Liver (tissue), 9 donors: ENCODE measurements around the gene SLBP. TPM values are rescaled to one million over a fixed set of nuclear protein-coding genes. Genes with fewer than 3 reads are reported as not detected.
A peak's percentile ranks its signal among the peaks of the same experiment; 100 is the strongest.

ENCODE experiments used
- DNase-seq: peaks from one replicate; pipeline ENCODE4 v3.0.0-alpha.2; 2017; ENCODE audit warnings: low spot score
- H3K27ac ChIP-seq, 2 donors: one replicate each; pipeline ENCODE4 v1.7.0; 2013; ENCODE audit warnings: inconsistent platforms in 2 of 2, low read length in 2 of 2, control low read depth in 1 of 2, low read depth in 1 of 2, mild to moderate bottlenecking in 1 of 2
- H3K27me3 ChIP-seq, 4 donors: one replicate each; pipeline versions ENCODE4 v1.6.1 to v1.7.0; 2013; ENCODE audit warnings: low read length in 3 of 4, inconsistent platforms in 1 of 4, mild to moderate bottlenecking in 1 of 4, moderate library complexity in 1 of 4; ENCODE audit not compliant: control insufficient read depth in 4 of 4, insufficient read depth in 4 of 4
- H3K36me3 ChIP-seq, 4 donors: one replicate each; pipeline versions ENCODE4 v1.6.1 to v1.7.0; 2013; ENCODE audit warnings: low read length in 3 of 4, mild to moderate bottlenecking in 3 of 4, low read depth in 1 of 4, moderate library complexity in 1 of 4; ENCODE audit not compliant: control insufficient read depth in 4 of 4, insufficient read depth in 3 of 4
- H3K4me1 ChIP-seq, 4 donors: one replicate each; pipeline versions ENCODE4 v1.6.1 to v1.7.0; 2013; ENCODE audit warnings: low read length in 3 of 4, mild to moderate bottlenecking in 3 of 4, moderate library complexity in 1 of 4; ENCODE audit not compliant: control insufficient read depth in 4 of 4, insufficient read depth in 4 of 4
- H3K4me3 ChIP-seq, 3 donors: one replicate each; pipeline versions ENCODE4 v1.6.1 to v1.7.0; 2013; ENCODE audit warnings: low read length in 3 of 3, control low read depth in 1 of 3, low read depth in 1 of 3, mild to moderate bottlenecking in 1 of 3
- H3K9ac ChIP-seq, 2 donors: one replicate each; pipeline ENCODE4 v1.7.0; 2013; ENCODE audit warnings: low read length in 2 of 2, mild to moderate bottlenecking in 2 of 2, moderate library complexity in 2 of 2, control low read depth in 1 of 2, low read depth in 1 of 2
- H3K9me3 ChIP-seq, 4 donors: one replicate each; pipeline versions ENCODE4 v1.6.1 to v1.7.0; 2013; ENCODE audit warnings: low read length in 3 of 4; ENCODE audit not compliant: control insufficient read depth in 4 of 4
- EGR1 ChIP-seq, 2 donors: IDR thresholded peaks; 2 replicates each; pipeline ENCODE4 v1.6.1; 2016 to 2018; ENCODE audit warnings: antibody characterized with exemption in 2 of 2, low read depth in 2 of 2
- FOXA1 ChIP-seq: IDR thresholded peaks from 2 replicates; pipeline ENCODE4 v1.6.1; 2016; ENCODE audit warnings: antibody characterized with exemption
- FOXA2 ChIP-seq: IDR thresholded peaks from 2 replicates; pipeline ENCODE4 v1.6.1; 2016; ENCODE audit warnings: antibody characterized with exemption
- GABPA ChIP-seq, 2 donors: IDR thresholded peaks in 1 of 2; conservative IDR thresholded peaks in 1 of 2; 2 replicates each; pipeline ENCODE4 v1.6.1; 2016; ENCODE audit warnings: antibody characterized with exemption in 2 of 2, mild to moderate bottlenecking in 1 of 2, moderate library complexity in 1 of 2
- HNF4A ChIP-seq, 2 donors: conservative IDR thresholded peaks; 2 replicates each; pipeline ENCODE4 v1.6.1; 2016; ENCODE audit warnings: antibody characterized with exemption in 2 of 2, mild to moderate bottlenecking in 2 of 2
- HNF4G ChIP-seq: IDR thresholded peaks from 2 replicates; pipeline ENCODE4 v1.6.1; 2016; ENCODE audit warnings: antibody characterized with exemption
- JUND ChIP-seq, 2 donors: IDR thresholded peaks; 2 replicates each; pipeline ENCODE4 v1.6.1; 2016; ENCODE audit warnings: antibody characterized with exemption in 2 of 2
- NR2F2 ChIP-seq: IDR thresholded peaks from 2 replicates; pipeline ENCODE4 v1.6.1; 2016; ENCODE audit warnings: antibody characterized with exemption
- RAD21 ChIP-seq, 2 donors: IDR thresholded peaks; 2 replicates each; pipeline ENCODE4 v1.6.1; 2016; ENCODE audit warnings: antibody characterized with exemption in 2 of 2, mild to moderate bottlenecking in 2 of 2
- RXRA ChIP-seq, 2 donors: IDR thresholded peaks; 2 replicates each; pipeline ENCODE4 v1.6.1; 2017 to 2018; ENCODE audit warnings: antibody characterized with exemption in 2 of 2, mild to moderate bottlenecking in 1 of 2
- SP1 ChIP-seq: IDR thresholded peaks from 2 replicates; pipeline ENCODE4 v1.6.1; 2018; ENCODE audit warnings: antibody characterized with exemption, mild to moderate bottlenecking
- TAF1 ChIP-seq: conservative IDR thresholded peaks from 2 replicates; pipeline ENCODE4 v1.6.1; 2016; ENCODE audit warnings: antibody characterized with exemption, mild to moderate bottlenecking
- YY1 ChIP-seq: IDR thresholded peaks from 2 replicates; pipeline ENCODE4 v1.6.1; 2016; ENCODE audit warnings: antibody characterized with exemption, mild to moderate bottlenecking
- WGBS: extraction: QIAGEN DNeasy Blood & Tissue Kit; methylation state at CpG from one replicate; pipeline ENCODE4 v1.1.7; 2013; 5-methylcytosine and 5-hydroxymethylcytosine counted together
- polyA plus RNA-seq, 2 donors: library from polyadenylated mRNA; stranded (reverse) in 1 of 2; unstranded in 1 of 2; fragments of 200-250 nt in 1 of 2; fragments of >200 nt in 1 of 2; fragmentation: Nextera tagmentation in 1 of 2; extraction: Ambion mirVana in 1 of 2; gene quantifications; one replicate each; pipeline versions ENCODE4 v1.2.1 to v1.2.3, GENCODE V29; 2013 to 2015
- total RNA-seq, 2 donors: library from RNA; depleted of rRNA; stranded (reverse); fragments of >200 nt; gene quantifications; one replicate each; pipeline ENCODE4 v1.2.3, GENCODE V29; 2014
- TF ChIP-seq, protein P1 (sequence below): fragments of 150-350 bp; IDR thresholded peaks from 2 replicates; pipeline ENCODE4 v1.5.1; 2017; ENCODE audit warnings: improper control_type of control experiment, low read depth, low read length; ENCODE audit not compliant: missing input control
- TF ChIP-seq, protein P2 (sequence below): IDR thresholded peaks from 2 replicates; pipeline ENCODE4 v1.6.1; 2016; ENCODE audit warnings: antibody characterized with exemption, mild to moderate bottlenecking
- TF ChIP-seq, protein P3 (sequence below): IDR thresholded peaks from 2 replicates; pipeline ENCODE4 v1.6.1; 2016; ENCODE audit warnings: antibody characterized with exemption
- TF ChIP-seq, protein P4 (sequence below): IDR thresholded peaks from 2 replicates; pipeline ENCODE4 v1.6.1; 2016; ENCODE audit warnings: antibody characterized with exemption
- TF ChIP-seq, protein P5 (sequence below): IDR thresholded peaks from 2 replicates; pipeline ENCODE4 v1.6.1; 2016; ENCODE audit warnings: antibody characterized with exemption
- donor health status: healthy.
- donor health status: healthy.
- donor health status: healthy.
- donor health status: healthy.
- donor health status: healthy.

SLBP gene
- total and polyA plus RNA-seq, 4 donors = 14.7 to 64.4 (median 17.4) TPM

DNA sequence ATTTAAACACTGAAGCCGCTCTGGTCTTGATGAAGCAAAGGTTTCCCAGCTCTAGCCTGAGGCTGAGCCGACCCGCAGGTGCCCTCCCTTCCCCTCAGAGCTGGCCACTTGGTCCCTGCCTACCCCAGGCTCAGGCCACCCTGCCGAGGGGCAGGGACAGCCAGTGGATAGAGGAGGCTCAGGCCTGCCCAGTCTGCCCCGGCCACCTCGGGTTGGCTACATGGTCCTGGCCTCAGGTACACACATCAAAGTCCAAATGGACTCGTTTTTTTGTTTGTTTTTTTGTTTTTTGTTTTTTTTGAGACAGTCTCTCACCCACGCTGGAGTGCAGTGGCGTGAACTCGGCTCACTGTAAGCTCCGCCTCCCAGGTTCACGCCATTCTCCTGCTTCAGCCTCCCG lies 33.0 kb upstream of the SLBP start:
- Histone ChIP-seq H3K27me3 (no peaks in the 10 kb centered on the region), H3K36me3 (peaks cover 0 to 2% (median 0%) of the 10 kb centered on the region in 4 donors), H3K4me1 (peaks cover 11 to 30% (median 19%) of the 10 kb centered on the region in 4 donors), H3K4me3 (no peak overlapping the region), H3K27ac (peak overlapping the region; percentile 71 to 72), H3K9me3 (no peaks in the 10 kb centered on the region), H3K9ac (peak overlapping the region in 1 of 2 donors; percentile 58)
- no peak for DNase-seq
- 38% methylated on average over 13 of the region's 13 CpGs for WGBS
- TF ChIP-seq RXRA (IDR thresholded peaks at IDR 0.05) = peak; percentile 76 to 86
- TF ChIP-seq FOXA2 = peak; percentile 30
- TF ChIP-seq HNF4G = peak; percentile 86
- TF ChIP-seq HNF4A (conservative IDR thresholded peaks at IDR 0.05) = peak; percentile 96 to 98
- TF ChIP-seq, protein P1, sequence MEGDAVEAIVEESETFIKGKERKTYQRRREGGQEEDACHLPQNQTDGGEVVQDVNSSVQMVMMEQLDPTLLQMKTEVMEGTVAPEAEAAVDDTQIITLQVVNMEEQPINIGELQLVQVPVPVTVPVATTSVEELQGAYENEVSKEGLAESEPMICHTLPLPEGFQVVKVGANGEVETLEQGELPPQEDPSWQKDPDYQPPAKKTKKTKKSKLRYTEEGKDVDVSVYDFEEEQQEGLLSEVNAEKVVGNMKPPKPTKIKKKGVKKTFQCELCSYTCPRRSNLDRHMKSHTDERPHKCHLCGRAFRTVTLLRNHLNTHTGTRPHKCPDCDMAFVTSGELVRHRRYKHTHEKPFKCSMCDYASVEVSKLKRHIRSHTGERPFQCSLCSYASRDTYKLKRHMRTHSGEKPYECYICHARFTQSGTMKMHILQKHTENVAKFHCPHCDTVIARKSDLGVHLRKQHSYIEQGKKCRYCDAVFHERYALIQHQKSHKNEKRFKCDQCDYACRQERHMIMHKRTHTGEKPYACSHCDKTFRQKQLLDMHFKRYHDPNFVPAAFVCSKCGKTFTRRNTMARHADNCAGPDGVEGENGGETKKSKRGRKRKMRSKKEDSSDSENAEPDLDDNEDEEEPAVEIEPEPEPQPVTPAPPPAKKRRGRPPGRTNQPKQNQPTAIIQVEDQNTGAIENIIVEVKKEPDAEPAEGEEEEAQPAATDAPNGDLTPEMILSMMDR = no peak
- no peak for TF ChIP-seq GABPA (IDR thresholded peaks at IDR 0.05 in 1 of 2, conservative IDR thresholded peaks at IDR 0.05 in 1 of 2)
- no peak for TF ChIP-seq NR2F2
- TF ChIP-seq, protein P2, sequence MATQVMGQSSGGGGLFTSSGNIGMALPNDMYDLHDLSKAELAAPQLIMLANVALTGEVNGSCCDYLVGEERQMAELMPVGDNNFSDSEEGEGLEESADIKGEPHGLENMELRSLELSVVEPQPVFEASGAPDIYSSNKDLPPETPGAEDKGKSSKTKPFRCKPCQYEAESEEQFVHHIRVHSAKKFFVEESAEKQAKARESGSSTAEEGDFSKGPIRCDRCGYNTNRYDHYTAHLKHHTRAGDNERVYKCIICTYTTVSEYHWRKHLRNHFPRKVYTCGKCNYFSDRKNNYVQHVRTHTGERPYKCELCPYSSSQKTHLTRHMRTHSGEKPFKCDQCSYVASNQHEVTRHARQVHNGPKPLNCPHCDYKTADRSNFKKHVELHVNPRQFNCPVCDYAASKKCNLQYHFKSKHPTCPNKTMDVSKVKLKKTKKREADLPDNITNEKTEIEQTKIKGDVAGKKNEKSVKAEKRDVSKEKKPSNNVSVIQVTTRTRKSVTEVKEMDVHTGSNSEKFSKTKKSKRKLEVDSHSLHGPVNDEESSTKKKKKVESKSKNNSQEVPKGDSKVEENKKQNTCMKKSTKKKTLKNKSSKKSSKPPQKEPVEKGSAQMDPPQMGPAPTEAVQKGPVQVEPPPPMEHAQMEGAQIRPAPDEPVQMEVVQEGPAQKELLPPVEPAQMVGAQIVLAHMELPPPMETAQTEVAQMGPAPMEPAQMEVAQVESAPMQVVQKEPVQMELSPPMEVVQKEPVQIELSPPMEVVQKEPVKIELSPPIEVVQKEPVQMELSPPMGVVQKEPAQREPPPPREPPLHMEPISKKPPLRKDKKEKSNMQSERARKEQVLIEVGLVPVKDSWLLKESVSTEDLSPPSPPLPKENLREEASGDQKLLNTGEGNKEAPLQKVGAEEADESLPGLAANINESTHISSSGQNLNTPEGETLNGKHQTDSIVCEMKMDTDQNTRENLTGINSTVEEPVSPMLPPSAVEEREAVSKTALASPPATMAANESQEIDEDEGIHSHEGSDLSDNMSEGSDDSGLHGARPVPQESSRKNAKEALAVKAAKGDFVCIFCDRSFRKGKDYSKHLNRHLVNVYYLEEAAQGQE = peak; percentile 85
- peak; percentile 20 for TF ChIP-seq FOXA1
- TF ChIP-seq YY1 = peak; percentile 67
- TF ChIP-seq SP1 = peak; percentile 92
- peak in 1 of 2 donors; percentile 63 for TF ChIP-seq EGR1 (IDR thresholded peaks at IDR 0.05; ENCODE audit: low read depth in 2 of 2)

DNA sequence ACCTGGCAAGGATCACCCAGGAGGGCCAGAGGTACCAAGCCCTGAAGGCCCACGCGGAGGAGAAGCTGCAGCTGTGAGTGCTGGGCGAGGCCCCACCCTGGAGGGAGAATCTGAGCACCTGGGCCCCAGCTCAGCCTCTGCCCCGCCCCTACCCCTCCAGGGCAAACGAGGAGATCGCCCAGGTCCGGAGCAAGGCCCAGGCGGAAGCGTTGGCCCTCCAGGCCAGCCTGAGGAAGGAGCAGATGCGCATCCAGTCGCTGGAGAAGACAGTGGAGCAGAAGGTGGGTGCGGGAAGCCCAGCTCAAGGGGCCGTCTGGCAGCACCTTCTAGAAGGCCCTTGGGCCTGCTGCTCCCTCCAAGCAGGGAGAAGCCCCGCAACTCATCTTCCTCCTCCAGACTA lies 32.4 kb upstream of the SLBP start:
- Histone ChIP-seq H3K27ac (peak overlapping the region; percentile 71 to 72), H3K9me3 (no peaks in the 10 kb centered on the region), H3K36me3 (peaks cover 0 to 2% (median 0%) of the 10 kb centered on the region in 4 donors), H3K27me3 (no peaks in the 10 kb centered on the region), H3K9ac (no peak overlapping the region), H3K4me1 (peaks cover 11 to 30% (median 19%) of the 10 kb centered on the region in 4 donors), H3K4me3 (no peak overlapping the region)
- WGBS = 83% methylated on average over 14 of the region's 14 CpGs
- DNase-seq = no peak
- TF ChIP-seq TAF1 (no peak), RXRA (IDR thresholded peaks at IDR 0.05) (no peak), GABPA (IDR thresholded peaks at IDR 0.05 in 1 of 2, conservative IDR thresholded peaks at IDR 0.05 in 1 of 2) (no peak), FOXA2 (no peak), NR2F2 (no peak), HNF4A (conservative IDR thresholded peaks at IDR 0.05) (no peak), SP1 (no peak), RAD21 (IDR thresholded peaks at IDR 0.05) (no peak), JUND (IDR thresholded peaks at IDR 0.05) (no peak), YY1 (no peak), HNF4G (no peak), EGR1 (IDR thresholded peaks at IDR 0.05; ENCODE audit: low read depth in 2 of 2) (no peak)
- TF ChIP-seq, protein P2 = no peak
- TF ChIP-seq, protein P1 = no peak
- TF ChIP-seq, protein P3, sequence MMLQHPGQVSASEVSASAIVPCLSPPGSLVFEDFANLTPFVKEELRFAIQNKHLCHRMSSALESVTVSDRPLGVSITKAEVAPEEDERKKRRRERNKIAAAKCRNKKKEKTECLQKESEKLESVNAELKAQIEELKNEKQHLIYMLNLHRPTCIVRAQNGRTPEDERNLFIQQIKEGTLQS = no peak
- TF ChIP-seq, protein P4, sequence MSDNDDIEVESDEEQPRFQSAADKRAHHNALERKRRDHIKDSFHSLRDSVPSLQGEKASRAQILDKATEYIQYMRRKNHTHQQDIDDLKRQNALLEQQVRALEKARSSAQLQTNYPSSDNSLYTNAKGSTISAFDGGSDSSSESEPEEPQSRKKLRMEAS = no peak
- TF ChIP-seq, protein P5, sequence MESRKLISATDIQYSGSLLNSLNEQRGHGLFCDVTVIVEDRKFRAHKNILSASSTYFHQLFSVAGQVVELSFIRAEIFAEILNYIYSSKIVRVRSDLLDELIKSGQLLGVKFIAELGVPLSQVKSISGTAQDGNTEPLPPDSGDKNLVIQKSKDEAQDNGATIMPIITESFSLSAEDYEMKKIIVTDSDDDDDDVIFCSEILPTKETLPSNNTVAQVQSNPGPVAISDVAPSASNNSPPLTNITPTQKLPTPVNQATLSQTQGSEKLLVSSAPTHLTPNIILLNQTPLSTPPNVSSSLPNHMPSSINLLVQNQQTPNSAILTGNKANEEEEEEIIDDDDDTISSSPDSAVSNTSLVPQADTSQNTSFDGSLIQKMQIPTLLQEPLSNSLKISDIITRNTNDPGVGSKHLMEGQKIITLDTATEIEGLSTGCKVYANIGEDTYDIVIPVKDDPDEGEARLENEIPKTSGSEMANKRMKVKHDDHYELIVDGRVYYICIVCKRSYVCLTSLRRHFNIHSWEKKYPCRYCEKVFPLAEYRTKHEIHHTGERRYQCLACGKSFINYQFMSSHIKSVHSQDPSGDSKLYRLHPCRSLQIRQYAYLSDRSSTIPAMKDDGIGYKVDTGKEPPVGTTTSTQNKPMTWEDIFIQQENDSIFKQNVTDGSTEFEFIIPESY = no peak
